Measurements from ENCODE around the gene UBE2J1. TPM values are rescaled to one million over a fixed set of nuclear protein-coding genes. Genes with fewer than 3 reads are reported as not detected.

UBE2J1 gene
- total RNA-seq, 1 donor from 2014 or later, result 34.1 TPM

DNA sequence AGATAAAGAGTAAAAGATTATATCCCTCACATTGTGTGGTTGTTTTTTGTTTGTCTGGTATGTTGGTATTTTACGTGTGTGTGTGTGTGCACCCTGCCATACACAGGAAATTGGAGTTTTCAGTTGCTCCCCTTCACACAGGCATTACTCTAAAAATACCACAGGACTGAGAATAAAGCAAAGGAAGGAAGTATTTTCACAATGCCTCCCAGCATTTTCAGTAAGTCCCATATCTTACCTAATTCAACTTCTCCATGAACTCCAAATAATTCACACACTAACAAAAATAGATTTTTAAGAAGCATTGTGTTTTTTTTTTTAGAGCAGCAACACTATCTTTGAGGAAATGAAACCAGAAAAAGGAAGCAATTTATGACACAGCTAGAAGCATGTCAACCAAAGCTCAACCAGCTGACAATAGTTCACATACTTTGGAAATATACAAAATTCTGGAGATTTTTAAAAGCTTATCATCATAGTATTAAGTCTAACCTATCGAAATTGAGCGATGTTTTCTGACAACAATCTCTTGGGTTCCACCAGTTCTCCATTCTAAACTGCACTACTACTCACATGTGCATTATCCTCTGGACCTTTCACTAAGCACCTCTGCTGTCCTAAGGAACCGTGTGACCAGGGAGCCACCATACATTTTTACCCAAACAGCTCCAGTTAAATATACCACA lies 2.1 kb downstream of the UBE2J1 start:
- no peak for DNase-seq (ENCODE audit: low read depth, low spot score)
- H3K36me3 Mint-ChIP-seq (ENCODE audit: low read depth), result no peaks in the 10 kb centered on the region
- H3K4me1 Mint-ChIP-seq, result peaks cover 53% of the 10 kb centered on the region
- H3K27me3 Mint-ChIP-seq (ENCODE audit: low read depth), result no peaks in the 10 kb centered on the region
- H3K9me3 Mint-ChIP-seq, result no peaks in the 10 kb centered on the region
- peak overlapping the region; percentile 97 for H3K4me3 Mint-ChIP-seq
- TF ChIP-seq CTCF (conservative IDR thresholded peaks at IDR 0.05), result no peak
- no peak overlapping the region for H3K27ac Mint-ChIP-seq (ENCODE audit: unreplicated experiment)

- Mint-ChIP-seq H3K27ac (ENCODE audit: unreplicated experiment) (no peak overlapping the region), H3K27me3 (ENCODE audit: low read depth) (no peaks in the 10 kb centered on the region), H3K9me3 (no peaks in the 10 kb centered on the region), H3K4me1 (peaks cover 43% of the 10 kb centered on the region), H3K4me3 (peak overlapping the region; percentile 97), H3K36me3 (ENCODE audit: low read depth) (no peaks in the 10 kb centered on the region)
- no peak for TF ChIP-seq CTCF (conservative IDR thresholded peaks at IDR 0.05)
- DNase-seq (ENCODE audit: low read depth, low spot score), result no peak
Observed at GRCh38 chr6:89348372-89348771, 4.2 kb downstream of the UBE2J1 start.

DNA sequence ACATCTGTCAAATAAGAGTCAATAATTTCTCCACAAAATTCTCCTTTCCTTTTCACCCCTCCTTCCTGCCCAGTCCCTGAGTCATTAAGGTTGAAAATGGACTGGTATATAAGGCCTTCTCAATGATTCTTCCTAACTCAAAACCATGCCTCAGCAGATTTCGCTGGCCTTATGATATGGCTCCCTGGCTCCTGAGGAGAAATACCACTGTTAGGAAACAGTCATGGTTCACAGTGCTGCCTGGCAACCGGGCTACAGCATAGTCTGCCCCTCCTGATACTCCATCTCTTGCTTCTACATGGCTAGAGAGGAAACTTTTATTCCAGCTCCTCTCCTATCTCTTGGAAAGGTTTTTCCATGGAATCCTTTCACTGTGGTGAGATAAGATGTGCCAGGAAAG lies 4.7 kb downstream of the UBE2J1 start:
- no peak for DNase-seq (ENCODE audit: low read depth, low spot score)
- H3K27ac Mint-ChIP-seq (ENCODE audit: unreplicated experiment), result no peak overlapping the region
- H3K27me3 Mint-ChIP-seq (ENCODE audit: low read depth), result no peaks in the 10 kb centered on the region
- no peaks in the 10 kb centered on the region for H3K36me3 Mint-ChIP-seq (ENCODE audit: low read depth)
- H3K9me3 Mint-ChIP-seq, result no peaks in the 10 kb centered on the region
- TF ChIP-seq CTCF (conservative IDR thresholded peaks at IDR 0.05), result no peak
- no peak overlapping the region for H3K4me3 Mint-ChIP-seq
- peaks cover 42% of the 10 kb centered on the region for H3K4me1 Mint-ChIP-seq

- Mint-ChIP-seq H3K4me1 (peaks cover 36% of the 10 kb centered on the region), H3K27me3 (ENCODE audit: low read depth) (no peaks in the 10 kb centered on the region), H3K4me3 (no peak overlapping the region), H3K36me3 (ENCODE audit: low read depth) (no peaks in the 10 kb centered on the region), H3K27ac (ENCODE audit: unreplicated experiment) (no peak overlapping the region), H3K9me3 (no peaks in the 10 kb centered on the region)
- no peak for TF ChIP-seq CTCF (conservative IDR thresholded peaks at IDR 0.05)
- no peak for DNase-seq (ENCODE audit: low read depth, low spot score)
Observed at GRCh38 chr6:89346433-89346832, 6.1 kb downstream of the UBE2J1 start.

DNA sequence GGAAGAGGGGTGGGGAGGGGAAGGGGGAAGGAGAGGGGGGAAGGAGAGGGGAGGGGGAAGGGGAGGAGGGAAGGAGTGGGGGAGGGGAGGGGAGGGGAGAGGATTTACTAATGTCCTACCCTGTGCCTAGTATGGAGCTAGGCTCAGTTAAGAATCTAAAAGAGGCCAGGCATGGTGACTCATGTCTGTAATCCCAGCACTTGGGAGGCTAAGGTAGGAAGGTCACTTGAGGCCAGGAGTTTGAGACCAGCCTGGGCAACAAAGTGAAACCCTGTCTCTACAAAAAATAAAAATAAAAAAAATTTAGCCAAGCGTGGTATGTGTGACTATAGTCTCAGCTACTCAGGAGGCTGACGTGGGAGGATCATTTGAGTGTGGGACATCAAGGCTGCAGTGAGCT lies 13.0 kb downstream of the UBE2J1 start:
- Mint-ChIP-seq H3K27me3 (ENCODE audit: low read depth) (no peaks in the 10 kb centered on the region), H3K27ac (ENCODE audit: unreplicated experiment) (no peak overlapping the region), H3K36me3 (ENCODE audit: low read depth) (peaks cover 15% of the 10 kb centered on the region), H3K4me1 (no peaks in the 10 kb centered on the region), H3K4me3 (no peak overlapping the region), H3K9me3 (no peaks in the 10 kb centered on the region)
- no peak for TF ChIP-seq CTCF (conservative IDR thresholded peaks at IDR 0.05)
- no peak for DNase-seq (ENCODE audit: low read depth, low spot score)
